ENCODE results near the gene RAPGEF1.

DNA sequence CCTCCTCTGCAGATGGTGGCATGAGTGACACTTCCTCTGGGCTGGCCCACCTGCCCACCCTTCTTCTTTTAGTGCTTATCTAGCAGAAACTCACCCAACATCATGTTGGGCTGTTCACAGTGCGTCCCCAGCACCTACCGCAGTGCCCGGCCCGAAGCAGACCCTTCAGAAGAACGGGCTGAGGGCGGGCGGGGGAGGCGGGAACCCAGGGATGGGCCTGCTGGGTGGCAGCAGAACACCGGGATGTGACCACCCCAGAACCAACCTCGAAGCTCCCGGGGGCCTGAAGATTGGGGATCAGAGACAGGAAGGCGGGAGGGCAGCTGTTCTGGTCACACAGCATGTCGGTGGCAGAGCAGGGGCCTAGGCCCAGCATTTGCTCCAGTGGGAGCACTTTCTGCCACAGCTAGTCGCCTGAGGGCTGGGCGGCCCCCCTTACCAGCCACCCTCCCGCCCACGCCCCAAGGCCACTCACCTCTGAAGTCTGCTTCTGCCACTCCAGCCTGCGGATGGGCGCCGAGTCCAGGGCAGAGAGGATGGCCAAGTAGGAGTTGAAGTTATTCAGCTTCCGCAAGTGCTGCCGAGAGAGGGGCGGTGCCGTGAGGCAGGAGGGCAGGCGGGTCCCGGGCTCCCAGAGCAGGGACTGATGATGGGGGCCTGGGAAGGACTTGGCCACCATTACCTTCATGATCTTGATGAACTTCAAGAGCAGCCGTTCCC lies 155.9 kb downstream of the RAPGEF1 start:
- TF ChIP-seq, protein P1, sequence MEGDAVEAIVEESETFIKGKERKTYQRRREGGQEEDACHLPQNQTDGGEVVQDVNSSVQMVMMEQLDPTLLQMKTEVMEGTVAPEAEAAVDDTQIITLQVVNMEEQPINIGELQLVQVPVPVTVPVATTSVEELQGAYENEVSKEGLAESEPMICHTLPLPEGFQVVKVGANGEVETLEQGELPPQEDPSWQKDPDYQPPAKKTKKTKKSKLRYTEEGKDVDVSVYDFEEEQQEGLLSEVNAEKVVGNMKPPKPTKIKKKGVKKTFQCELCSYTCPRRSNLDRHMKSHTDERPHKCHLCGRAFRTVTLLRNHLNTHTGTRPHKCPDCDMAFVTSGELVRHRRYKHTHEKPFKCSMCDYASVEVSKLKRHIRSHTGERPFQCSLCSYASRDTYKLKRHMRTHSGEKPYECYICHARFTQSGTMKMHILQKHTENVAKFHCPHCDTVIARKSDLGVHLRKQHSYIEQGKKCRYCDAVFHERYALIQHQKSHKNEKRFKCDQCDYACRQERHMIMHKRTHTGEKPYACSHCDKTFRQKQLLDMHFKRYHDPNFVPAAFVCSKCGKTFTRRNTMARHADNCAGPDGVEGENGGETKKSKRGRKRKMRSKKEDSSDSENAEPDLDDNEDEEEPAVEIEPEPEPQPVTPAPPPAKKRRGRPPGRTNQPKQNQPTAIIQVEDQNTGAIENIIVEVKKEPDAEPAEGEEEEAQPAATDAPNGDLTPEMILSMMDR (IDR thresholded peaks at IDR 0.05; ENCODE audit: poor library complexity), result no peak
- TF ChIP-seq EZH2 (IDR thresholded peaks at IDR 0.05; ENCODE audit: borderline replicate concordance) (no peak), EZH2phosphoT487 (IDR thresholded peaks at IDR 0.05; ENCODE audit: low read depth, severe bottlenecking, unreplicated experiment) (no peak)

Data from hepatocyte (in vitro differentiated cells).